Hematopoietic multipotent progenitor cell treated with erythropoietin and hydrocortisone succinate and interleukin-3 and kit ligand, for 6 days (in vitro differentiated cells): ENCODE results near the gene CSPG4.
"Not testable (repeated sequence)": the region's sequence is repeated elsewhere in the genome, so short reads cannot be mapped to it uniquely, and the experiment has no call there.

Experiments used
- DNase-seq: peaks from one replicate; pipeline ENCODE4 v3.0.0-alpha.2; 2015

The CSPG4 gene

DNA sequence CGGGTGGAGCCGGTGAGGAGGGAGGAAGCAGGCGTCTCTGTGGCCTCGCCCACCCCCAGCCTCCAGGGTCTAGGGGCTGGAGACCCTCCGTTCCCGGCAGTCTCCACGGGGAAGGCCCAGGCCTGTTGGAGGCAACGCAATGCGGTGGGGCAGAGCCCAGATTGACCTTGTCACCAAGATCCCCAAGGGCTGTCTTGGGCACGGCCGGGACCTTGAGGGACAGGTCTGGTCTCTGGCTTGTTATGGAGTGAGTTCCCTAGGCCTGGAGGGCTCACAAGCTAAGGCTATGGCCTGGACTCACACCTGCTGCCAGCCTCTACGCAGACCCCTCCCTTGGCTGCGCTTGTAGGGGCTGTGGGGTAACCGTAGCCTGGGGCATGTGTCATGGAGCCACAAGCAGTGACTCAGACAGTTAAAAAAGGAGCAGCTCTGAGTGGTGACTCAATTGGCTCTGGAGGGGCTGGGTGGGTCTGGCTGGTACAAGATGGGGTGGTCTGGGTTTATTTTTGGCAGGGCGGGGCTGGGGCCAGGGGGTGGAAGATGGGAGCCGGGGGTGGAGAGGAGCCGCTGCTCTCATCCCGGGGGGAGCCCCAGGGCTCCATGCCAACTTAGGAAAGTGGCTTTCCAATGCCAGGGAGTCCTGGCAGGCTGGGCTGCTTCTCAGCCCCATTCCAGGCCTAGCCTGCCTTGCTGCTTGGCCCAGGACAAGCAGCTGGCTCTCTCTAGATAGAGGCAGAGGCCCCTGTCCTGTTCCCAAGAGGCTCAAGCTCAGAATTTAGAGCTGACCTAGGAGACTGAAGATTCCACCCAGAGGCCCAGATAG lies 9.0 kb downstream of the CSPG4 start:
- DNase-seq: not testable (repeated sequence)

DNA sequence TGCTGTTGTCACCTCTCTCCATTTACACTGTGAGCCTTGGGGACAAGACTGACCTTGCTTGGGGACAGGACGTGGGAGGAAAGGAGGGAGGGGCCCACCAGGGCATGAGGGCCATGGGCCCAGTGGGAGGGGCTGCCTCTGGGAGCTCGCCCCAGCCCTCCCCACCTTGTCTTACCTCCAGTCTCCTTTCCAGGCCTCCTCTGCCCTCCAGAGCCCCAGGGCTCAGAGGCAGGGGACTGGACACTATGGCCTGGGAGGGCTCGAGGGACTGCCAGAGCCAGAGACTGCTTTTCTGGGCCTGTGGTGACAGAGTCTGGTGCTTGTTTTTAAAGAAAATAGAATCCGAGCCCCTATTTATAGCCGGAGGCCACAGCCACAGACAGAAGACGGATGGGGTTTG lies 10.2 kb downstream of the CSPG4 start:
- DNase-seq: no peak

DNA sequence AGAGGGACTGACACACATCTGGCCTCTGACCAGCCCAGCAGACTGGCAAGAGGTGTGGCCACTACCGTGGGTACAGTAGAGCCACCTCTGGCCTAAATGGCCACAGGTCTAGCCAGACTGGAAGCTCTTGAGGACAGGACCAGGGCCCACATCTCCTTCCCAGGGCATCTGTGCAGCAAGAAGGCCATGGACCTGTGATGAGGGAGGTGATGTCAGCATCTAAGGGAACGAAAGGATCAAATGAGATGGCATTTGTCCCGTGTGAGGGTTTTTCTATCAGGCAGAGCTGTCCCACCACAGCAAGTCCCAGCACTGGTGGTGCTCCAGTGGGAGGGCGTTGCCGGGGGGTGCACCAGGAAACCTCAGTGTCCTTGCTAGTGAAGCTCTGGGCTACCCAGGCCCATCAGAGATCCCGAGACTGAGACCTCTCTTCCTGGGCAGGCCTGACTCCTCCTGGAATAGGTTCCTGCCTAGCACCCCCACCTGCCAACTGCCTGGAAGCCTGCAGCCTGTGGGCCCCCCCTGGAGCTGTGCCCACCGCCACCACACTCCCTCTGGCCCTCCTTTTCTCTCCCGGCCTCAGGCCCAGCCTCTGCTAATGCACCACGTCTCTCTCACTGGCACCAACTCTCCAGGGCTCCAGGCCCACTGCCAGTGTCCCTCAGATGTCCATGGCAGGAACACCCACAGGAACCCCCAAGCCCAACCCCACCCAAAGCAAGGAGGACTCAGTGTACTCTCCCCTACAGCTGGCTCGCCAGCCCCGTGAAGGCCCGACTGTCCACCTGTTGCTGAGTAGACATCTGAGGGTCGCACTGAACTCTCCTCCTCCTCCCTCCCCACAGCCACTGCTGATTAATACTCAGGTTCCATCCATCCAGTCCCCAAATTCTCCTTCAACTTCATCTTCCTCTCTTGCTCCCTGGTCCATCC lies 11.3 kb downstream of the CSPG4 start:
- not testable (repeated sequence) for DNase-seq

DNA sequence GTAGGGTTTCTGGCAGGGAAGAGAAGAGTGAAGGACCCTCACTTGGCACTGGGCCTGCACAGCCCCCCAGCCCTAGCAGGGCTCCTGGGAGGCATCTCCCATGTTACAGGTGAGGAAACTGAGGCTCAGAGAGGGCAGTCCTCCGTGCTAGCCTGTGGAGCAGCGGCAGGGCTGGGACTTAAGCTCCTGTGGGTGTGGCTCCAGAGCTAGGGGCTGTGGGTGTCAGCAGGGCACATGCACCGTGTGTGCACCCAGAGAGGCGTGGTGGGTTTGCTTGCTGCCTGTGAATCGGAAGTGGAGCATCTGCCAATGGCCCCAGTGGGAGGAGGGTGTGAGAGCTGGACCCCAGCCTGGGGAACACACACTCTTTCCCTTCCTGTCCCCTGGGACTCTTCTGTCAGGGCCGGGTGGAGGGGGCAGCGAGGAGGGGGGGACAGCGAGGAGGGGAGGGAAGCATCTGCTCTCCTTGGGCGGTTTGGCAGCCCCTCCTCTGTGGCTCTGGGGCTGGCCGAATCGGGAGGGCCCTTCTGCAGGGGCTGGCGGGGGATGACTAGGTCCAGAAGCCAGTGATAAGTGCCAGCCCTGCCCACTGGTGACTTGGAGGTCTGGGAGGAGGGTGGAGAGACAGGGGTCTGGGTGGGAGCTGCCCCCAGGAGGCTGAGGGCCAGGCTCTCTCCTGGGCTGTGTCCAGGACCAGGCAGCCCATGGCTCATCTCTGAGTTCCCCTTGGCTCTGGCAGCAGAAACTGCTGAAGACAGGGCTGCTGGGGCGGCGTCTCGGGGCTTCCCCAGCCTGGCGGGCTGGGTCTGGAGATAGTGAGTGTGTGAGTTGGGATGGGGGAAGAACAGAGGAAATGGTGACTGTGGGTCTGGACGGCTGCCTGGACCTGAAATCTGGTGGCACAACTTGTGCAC lies 12.4 kb downstream of the CSPG4 start:
- peak; percentile 85 for DNase-seq

DNA sequence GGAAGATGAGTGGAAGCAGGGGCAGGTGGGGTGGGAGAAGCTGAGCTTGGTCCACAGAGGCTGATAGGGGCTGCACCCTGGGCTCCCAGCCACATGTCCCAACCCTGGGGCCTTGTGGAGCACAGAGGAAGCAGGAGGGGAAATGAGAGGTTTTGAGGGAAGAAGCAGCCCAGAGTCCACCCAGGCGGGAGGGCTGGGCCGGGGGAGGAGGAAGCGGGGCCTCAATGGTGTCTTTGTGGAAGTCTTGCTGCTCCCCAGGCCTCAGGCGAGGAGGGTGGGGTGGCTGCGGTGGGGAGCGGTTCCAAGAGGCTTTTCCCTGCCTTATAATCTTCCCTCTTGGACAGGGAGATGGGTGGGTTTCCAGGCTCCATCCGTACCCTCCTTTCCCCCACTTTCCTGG lies 13.1 kb downstream of the CSPG4 start:
- not testable (repeated sequence) for DNase-seq

DNA sequence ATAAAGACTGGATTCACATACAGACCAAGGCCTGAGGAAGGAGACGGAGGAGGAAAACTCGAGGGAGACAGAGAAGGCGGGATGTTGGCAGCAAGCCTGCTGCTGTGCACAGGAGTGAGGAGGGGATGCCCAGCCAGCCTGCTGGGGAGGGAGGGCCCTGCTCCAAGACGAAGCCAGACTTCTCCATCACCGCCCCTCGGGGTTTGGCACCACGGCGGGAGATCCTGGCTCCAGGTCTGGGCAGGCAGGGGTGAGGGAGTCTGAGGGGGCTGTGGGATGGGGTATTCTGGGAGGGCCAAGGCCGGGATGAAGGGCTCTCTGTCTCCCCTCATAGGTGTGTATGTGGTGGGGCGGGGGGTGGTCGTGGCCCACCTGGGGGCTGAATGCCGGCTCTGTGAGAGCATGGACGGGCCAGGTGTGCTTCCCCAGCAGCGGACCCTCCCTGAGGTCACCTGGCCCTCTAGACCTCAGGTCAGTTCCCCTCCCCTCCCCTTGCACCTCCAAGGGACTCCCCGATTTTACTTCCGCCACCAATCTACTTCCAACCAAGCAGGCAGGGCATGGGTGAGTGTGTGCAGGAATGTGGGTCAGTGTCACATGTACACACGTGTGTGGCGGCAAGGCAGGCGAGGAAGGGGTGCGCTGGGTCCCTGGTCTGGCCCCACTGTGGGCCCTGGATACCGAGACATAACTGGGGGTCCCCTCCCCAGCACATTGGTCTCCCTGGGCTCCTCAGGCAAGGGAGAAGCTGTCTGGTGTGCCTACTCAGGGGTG lies 14.5 kb downstream of the CSPG4 start:
- not testable (repeated sequence) for DNase-seq

DNA sequence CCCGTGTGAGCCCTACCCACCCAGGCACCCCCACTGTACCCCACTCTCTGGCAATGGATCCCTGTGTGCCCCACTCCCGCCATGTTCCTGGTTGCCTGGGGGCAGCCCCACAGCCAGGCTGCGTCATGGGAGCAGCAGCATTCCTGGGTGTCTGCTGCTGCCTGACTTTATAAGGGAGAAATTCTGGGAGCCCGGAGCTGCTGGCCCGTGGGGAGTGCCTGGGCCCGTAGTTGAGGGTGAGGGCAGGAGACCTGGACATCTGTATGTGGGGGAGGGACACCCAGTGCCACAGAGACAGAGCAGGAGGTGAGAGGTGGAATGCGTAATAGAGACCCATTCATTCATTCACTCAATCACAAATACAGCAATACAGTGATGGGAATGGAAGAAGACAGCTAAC lies 15.1 kb downstream of the CSPG4 start:
- no peak for DNase-seq

DNA sequence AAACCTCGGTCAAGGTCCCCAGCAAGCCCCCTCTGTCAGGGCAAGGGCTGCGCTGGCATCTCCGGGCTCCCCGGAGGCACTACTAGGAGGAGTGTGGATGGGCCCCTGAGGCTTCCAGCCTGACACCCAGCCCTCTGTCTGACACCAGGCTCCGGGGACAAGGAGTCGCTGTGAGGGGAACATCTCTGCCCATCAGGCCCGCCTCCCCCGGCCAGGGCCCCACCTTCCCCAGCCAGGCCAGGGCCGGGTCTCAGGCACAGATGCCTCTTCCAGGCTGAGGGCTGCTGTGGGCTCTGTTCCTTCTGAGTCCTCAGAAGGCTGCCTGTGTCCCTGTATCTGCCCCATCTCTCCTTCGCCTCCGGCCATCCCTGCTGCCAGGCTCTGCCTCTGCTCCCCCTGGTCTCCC lies 15.8 kb downstream of the CSPG4 start:
- DNase-seq: no peak

DNA sequence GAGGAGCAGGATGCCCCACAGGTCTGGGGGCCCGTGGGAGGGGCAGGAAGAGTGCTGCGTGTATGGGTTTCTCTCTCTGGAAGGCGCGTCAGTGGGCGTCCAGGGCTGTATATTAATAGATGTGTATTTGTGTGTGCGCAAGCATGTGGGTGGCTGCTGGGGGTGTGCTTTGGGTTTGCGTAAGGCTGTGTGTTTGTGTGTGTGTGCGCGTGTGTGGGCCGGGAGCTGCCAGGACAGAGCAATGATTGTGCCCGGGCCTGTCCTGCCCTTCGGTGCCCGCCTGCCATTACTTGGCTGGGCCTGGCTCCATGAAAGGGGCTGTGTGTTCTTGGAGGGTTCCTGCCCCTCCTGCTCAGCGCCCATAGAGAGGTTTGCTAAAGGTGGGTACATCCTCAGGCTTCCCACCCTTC lies 16.3 kb downstream of the CSPG4 start:
- no peak for DNase-seq

DNA sequence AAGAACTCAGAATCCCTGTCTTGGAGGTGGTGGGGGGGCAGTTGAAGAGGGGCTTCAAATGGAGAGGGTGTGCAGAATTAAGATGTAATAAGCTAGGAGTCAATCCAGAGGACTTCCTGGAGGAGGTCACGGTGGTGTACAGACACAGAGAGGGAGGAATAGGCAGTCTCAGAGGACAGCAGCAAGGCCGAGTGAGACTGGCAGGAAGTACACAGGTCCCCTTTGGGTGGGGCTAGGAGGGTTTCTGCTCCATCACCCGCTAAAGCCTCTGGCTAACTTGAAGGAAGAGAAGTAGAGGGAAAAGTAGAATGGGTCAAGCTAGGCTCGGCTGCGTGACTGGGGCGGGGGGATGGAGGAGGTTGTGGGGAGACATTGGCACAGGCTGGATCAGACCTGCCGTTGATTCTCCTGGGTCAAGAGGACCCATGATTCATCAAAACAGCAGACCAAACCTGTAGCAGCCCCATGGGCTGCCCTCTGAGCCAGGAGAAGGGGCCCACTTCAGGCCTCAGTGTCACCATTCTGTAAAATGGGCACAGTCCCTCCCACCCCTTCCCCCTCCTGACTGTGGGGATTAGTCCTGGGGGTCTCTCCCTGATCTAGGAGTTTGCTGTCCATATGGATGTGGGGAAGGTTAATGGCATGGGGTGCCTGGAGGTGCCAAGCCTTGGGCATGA lies 16.9 kb downstream of the CSPG4 start:
- no peak for DNase-seq

DNA sequence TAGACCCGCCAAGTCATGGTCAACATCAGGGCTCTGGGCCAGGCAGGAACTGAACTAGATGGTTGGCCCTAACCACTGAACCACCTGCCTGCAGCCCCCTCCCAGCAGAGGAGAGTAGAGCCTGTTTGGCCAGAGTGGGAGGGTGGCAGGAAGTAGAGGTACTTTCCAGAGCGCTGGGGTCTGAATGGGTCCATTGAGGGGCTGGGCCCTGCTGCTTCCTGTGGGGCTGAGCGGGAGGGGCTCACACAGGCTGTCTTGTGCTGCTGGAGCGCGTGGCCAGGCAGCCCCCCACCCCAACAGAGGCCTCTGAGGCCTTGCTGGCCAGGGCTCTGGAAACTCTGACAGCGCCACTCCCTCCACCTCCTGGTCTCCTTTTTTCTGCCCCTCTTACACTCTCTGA lies 17.4 kb downstream of the CSPG4 start:
- DNase-seq: no peak

DNA sequence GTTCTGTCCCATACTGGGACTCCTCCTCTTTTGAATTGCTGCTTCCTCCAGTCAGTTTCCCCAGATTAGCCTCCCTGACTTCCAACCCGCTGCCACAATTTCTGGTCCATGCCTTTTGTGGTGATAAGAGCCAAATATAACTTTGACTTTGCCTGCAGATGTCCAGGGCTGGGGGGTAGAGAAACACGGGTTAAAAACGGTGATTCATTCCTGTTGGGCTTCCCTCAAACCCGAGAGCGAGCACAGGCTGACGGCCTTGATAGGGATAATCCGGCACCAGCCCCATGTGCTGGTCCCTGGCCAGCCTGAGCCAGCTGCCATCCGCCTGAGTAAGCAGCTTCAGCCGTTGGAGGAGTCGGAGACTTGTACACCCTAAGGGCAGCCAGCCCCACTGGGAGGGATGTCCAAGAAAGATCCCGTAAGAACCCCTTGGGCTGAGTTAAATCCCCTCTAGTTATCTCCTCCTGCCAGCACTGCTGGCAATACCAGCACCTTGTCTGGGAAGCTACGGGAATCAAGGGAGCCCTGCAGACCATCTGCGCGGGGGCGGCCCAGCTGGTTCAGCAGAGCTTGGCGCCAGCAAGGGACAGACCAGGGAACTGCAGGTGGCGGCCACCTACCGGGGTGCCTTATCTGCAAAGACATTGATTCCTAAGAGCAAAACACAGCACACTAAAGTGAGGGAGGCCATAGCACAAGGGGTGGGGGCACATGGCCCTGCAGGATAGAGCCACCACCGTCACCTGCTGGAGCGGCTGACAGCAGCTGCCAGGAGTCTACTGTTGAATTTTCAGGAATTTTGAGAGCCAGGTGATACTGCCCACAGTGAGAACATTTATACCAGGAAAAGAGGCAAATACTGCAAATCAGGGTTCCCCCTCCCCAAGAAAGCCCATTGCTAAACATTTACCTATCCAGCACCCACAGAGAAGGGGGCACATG lies 18.1 kb downstream of the CSPG4 start:
- DNase-seq: peak; percentile 97

DNA sequence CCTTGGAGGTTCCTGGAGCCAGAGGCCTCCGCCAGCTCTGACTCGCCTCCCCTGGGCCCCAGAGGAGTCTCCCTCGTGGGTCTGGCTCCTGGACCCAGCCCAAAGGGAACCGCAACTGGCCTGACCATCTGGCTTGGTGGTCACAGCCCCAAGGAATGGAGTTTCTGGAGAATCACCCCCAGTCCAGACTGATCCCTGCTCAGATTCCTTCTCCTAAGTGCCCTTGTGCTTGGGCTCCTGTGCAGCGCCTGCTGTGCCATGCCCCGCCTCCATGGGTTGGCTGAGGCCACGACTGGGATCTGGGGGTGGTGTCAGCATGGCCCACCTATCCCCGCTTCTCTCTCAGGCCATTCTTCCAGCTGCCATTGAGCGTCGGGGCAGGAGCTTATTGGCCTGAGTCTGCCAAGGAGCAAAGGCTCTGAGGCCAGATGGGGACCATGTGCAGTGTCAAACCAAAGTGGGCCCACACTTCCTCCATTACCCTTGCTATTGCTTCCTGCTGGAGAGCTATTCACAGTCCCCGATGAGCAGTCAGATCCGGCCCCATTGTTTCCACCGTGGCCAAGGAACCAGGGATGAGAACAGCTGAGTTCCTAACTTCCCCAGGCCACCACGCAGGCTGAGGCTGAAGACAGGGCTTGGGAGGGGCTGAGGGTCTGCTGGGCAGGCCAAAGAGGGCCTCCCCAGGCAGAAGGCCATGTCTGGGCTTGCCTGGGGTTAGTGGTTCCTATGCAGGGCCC lies 19.0 kb downstream of the CSPG4 start:
- DNase-seq: no peak

DNA sequence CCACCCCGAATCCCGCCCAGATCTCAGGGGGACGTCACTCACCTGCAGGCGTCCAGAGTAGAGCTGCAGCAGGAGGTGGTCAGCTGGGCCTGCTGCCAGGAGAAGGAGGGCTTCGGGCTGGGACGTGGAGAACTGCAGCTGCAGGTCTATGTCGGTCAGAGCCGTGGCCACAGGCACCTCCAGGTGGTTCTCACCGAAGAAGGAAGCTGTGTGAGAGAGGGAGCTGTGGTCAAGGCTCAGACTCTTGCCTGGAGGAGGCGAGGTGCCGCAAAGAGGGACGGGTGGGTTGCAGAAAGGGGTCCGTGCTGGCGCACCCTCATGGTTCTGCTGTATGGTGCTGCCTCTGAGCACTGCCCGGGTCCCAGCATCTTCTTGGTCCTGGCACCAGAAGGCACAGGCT lies 19.6 kb downstream of the CSPG4 start:
- DNase-seq: not testable (repeated sequence)

DNA sequence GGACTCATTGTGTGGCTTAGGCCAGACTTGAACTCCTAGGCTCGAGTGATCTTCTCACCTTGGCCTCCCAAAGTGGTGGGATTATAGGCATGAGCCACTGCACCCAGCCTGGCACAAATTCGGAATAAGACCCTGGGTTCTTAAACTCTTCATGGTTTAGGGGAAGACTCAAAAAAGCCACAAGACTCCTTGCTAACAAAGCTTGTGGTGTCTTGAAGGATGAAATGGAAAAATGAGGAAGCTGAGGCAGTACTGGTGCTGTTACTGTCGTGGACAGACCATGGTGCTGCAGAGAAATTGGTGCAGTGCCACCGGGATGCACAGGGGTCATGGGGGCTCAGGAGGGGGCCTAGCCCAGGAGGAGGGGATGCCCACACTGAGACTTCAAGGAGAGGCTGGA lies 20.3 kb downstream of the CSPG4 start:
- DNase-seq: not testable (repeated sequence)

DNA sequence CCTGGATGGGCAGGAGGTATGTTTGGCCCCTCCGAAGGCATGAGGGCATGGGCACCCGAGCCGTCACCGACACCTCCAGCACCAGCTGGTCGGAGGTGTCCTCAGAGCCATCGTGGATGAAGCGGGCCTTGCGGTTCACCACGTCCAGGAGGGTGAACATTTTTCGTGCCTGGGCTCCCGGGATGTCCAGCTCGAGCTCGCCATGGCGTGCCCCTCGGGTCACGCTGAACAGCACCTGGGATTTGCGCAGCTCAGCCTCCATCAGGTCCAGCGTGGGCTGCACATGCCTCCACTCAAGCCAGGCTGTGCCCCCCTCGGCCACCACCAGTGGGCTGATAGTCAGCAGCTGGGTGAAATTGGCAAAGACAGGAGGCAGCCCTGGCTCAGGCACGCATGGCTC lies 23.2 kb downstream of the CSPG4 start:
- not testable (repeated sequence) for DNase-seq

DNA sequence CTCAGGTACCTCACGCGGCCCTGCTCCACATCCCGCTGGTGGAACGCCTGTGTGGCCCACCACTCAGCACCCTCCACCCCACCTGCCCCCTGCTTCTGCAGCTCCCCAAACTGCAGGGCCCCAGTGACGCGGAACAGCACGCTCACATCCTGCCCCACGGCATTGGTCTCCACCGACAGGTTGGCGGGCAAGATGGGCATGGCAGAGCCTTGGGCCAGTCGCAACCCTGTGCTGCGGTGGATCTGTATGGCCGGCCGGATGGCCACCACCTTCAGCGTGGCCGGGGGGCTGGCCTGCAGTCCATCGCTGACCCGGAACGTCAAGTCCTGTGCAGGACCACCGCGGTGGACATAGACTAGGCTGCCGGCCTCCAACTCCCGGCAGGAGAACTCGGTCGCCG lies 23.8 kb downstream of the CSPG4 start:
- no peak for DNase-seq

DNA sequence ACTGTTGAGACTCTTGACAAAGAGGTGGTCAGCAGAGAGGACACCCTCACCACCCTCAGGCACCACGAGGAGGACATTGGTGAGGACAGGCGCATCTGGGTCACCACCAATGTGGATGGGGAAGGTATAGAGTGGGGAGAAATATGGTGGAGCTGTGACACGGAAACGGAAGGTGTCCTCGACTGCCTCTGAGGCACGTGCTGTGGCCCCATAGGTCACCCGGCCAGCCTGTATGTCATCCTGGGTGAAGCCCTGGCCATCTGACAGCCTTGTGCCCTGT lies 24.4 kb downstream of the CSPG4 start:
- no peak for DNase-seq

DNA sequence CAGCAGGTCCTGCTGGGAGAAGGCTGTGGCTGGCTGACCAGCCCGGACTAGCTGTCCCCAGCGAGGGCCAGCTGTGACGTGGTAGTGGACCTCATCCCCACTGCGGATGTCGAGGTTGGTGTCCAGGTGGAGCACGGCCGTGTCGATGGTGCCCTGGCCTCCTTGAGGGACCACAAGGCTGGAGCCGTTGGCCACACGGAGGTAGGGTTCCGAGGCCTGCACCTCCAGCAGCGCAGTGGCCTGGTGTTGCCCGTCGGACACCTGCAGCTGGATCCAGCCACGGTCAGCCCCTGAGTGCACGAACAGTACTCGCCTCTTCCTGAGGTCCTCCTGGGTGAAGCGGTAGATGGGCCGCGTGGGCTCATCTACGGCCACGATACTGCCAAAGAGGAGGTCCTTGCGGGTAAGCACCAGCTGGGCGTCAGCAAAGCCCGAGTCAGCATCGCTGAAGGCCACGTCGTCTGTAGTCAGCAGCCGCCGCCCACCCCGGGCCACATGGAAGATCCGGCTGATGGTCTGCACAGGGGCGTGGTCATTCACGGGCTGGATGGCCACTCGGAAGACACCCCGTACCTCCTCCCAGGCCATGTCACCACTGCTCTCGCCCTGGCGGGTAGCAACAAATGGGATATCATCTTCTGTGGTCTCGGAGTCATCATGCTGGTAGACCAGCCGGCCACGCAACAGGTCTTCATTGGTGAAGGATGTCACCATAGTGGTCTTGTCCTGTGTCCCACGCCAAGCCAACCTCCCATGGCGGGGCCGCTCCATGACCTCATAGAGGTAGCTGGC lies 25.0 kb downstream of the CSPG4 start:
- DNase-seq: no peak
